Iris pigment epithelial cell (primary cell): ENCODE data around the gene PTPN5.

Experiments used
- DNase-seq: peaks from one replicate; pipeline ENCODE4 v3.0.0-alpha.2; 2011; ENCODE audit warnings: low read depth

PTPN5 gene

GRCh38 chr11:18773104-18773503, 18.5 kb downstream of the PTPN5 start:
- no peak for DNase-seq

GRCh38 chr11:18772211-18772610, 19.4 kb downstream of the PTPN5 start:
- DNase-seq, result no peak

GRCh38 chr11:18771266-18772035, 20.1 kb downstream of the PTPN5 start:
- DNase-seq, result no peak

GRCh38 chr11:18770479-18771125, 21.0 kb downstream of the PTPN5 start:
- no peak for DNase-seq

- no peak for DNase-seq
Measured at GRCh38 chr11:18769802-18770456, 21.7 kb downstream of the PTPN5 start.

- DNase-seq, result no peak
Measured at GRCh38 chr11:18768978-18769377, 22.6 kb downstream of the PTPN5 start.

GRCh38 chr11:18768472-18768901, 23.1 kb downstream of the PTPN5 start:
- DNase-seq, result no peak

- DNase-seq, result no peak
Measured at GRCh38 chr11:18766015-18766414, 25.6 kb downstream of the PTPN5 start.

GRCh38 chr11:18765554-18765953, 26.0 kb downstream of the PTPN5 start:
- peak; percentile 10 for DNase-seq

- DNase-seq, result no peak
Measured at GRCh38 chr11:18761741-18762140, 29.9 kb downstream of the PTPN5 start.

- no peak for DNase-seq
Measured at GRCh38 chr11:18761144-18761543, 30.5 kb downstream of the PTPN5 start.

- peak; percentile 56 for DNase-seq
Measured at GRCh38 chr11:18757811-18758210, 33.8 kb downstream of the PTPN5 start.

GRCh38 chr11:18756889-18757288, 34.7 kb downstream of the PTPN5 start:
- DNase-seq, result no peak

GRCh38 chr11:18754308-18754707, 37.3 kb downstream of the PTPN5 start:
- DNase-seq, result peak; percentile 53

- no peak for DNase-seq
Measured at GRCh38 chr11:18752502-18752901, 39.1 kb downstream of the PTPN5 start.

- DNase-seq, result no peak
Measured at GRCh38 chr11:18750944-18751343, 40.7 kb downstream of the PTPN5 start.

GRCh38 chr11:18749681-18750319, 41.8 kb downstream of the PTPN5 start:
- DNase-seq, result peak; percentile 84

GRCh38 chr11:18748766-18749365, 42.7 kb downstream of the PTPN5 start:
- peak; percentile 33 for DNase-seq

- no peak for DNase-seq
Measured at GRCh38 chr11:18745251-18745650, 46.3 kb downstream of the PTPN5 start.

GRCh38 chr11:18743900-18744514, 47.6 kb downstream of the PTPN5 start:
- no peak for DNase-seq

GRCh38 chr11:18743365-18743764, 48.2 kb downstream of the PTPN5 start:
- DNase-seq, result no peak

- DNase-seq, result no peak
Measured at GRCh38 chr11:18741783-18742182, 49.8 kb downstream of the PTPN5 start.
